Stimulated activated naive B cell treated with anti-CD40 and anti-IgM and Interleukin-4, amounts not matched to agents 10 μg/mL and 1 μg/mL and 100 μg/mL, for 72 hours (primary cell): ENCODE data around the gene ZNF689.
A peak's percentile ranks its signal among the peaks of the same experiment; 100 is the strongest.

Experiments
- ATAC-seq, 2 donors: fragments of 150-1000 bp; cut with Tn5 transposase; replicated peaks; 2 replicates each; pipeline ENCODE4 v1.10.0; 2021; ENCODE audit warnings: moderate library complexity in 1 of 2
- DNase-seq: peaks from one replicate; pipeline ENCODE4 v3.0.0; 2021
- H3K27ac Mint-ChIP-seq: one replicate; pipeline ENCODE4 v1.8.0; 2022; ENCODE audit warnings: mild to moderate bottlenecking, mixed read lengths
- H3K27me3 Mint-ChIP-seq, 2 donors: one replicate each; pipeline ENCODE4 v1.8.0; 2022; ENCODE audit warnings: mixed read lengths in 2 of 2
- H3K36me3 Mint-ChIP-seq, 2 donors: one replicate each; pipeline ENCODE4 v1.8.0; 2022; ENCODE audit warnings: mixed read lengths in 2 of 2, mild to moderate bottlenecking in 1 of 2
- H3K4me1 Mint-ChIP-seq, 2 donors: one replicate each; pipeline ENCODE4 v1.8.0; 2022; ENCODE audit warnings: mixed read lengths in 2 of 2, mild to moderate bottlenecking in 1 of 2
- H3K4me3 Mint-ChIP-seq, 2 donors: one replicate each; pipeline ENCODE4 v1.8.0; 2022; ENCODE audit warnings: mild to moderate bottlenecking in 2 of 2, mixed read lengths in 2 of 2, moderate library complexity in 1 of 2
- H3K9me3 Mint-ChIP-seq, 2 donors: one replicate each; pipeline ENCODE4 v1.8.0; 2022; ENCODE audit warnings: mixed read lengths in 2 of 2, mild to moderate bottlenecking in 1 of 2

ZNF689 gene

DNA sequence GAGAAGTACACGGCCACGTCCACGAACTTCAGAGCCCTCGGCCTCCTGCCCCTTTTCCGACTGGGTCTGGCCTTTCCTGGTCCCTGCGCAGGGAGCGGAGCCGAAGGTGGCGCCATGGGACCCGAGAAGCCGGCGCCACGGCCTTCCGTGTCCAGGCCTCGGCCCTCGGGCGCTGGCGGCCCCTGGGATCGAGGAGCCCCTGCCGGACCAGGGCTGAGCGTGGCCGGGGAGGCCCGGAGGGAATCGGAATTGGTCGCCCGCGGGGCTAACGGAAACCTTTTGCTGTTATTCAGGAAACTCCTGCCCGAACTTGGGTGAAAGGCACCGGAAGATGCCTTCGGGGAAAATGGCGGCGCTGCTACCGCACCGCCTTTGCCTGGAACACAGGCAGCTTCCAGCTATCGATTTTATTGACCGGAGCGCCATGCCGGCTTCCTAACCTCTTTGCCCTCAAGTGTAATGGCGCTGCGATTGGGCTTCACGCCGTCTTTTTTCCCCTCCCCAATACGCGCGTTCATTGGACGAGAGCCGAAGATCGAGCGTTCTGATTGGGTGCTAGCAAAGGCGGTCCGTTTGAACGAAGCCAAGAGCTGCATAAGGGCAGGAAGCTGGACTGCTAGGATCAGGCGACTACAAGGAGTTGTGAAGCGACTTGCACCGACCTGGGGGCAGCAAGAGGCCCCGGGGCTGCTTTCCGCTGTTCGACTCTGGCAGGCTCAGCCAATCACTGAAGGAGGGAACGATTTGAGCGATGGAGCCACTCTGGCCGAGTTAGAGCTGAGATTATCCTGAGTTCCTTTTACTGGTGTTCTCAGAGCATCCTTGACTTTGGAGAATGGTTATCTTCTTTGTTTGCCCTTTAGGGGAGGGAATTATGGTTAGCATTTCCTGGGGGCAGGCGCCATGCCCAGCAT is at the start of gene ZNF689:
Gene ZNF689, minus strand, starts transcription at position 464 of the 914 bp plus-strand sequence. Its CDS starts 348 bp downstream, at position 116.
- ATAC-seq: peak; percentile 92 to 93
- H3K9me3 Mint-ChIP-seq: no peaks in the 10 kb centered on the region

GRCh38 chr16:30658731-30659506 is 48.7 kb upstream of the ZNF689 start:
- ATAC-seq (peak; percentile 38 to 53), DNase-seq (peak; percentile 98)
- Mint-ChIP-seq H3K27ac (peak overlapping the region; percentile 99), H3K36me3 (peaks cover 37 to 62% of the 10 kb centered on the region in 2 donors), H3K9me3 (no peaks in the 10 kb centered on the region), H3K27me3 (no peaks in the 10 kb centered on the region), H3K4me1 (peaks cover 33 to 53% of the 10 kb centered on the region in 2 donors), H3K4me3 (peak overlapping the region; percentile 85 to 91)

More for the DNA sequence above, at the start of gene ZNF689:
- no peaks in the 10 kb centered on the region for H3K27me3 Mint-ChIP-seq
- peaks cover 11 to 16% of the 10 kb centered on the region in 2 donors for H3K36me3 Mint-ChIP-seq
- peak within 1 kb of the TSS; percentile 94 for H3K27ac Mint-ChIP-seq
- peaks cover 13 to 31% of the 10 kb centered on the region in 2 donors for H3K4me1 Mint-ChIP-seq
- H3K4me3 Mint-ChIP-seq: peak within 1 kb of the TSS; percentile 88 to 92
- DNase-seq: peak; percentile 95

DNA sequence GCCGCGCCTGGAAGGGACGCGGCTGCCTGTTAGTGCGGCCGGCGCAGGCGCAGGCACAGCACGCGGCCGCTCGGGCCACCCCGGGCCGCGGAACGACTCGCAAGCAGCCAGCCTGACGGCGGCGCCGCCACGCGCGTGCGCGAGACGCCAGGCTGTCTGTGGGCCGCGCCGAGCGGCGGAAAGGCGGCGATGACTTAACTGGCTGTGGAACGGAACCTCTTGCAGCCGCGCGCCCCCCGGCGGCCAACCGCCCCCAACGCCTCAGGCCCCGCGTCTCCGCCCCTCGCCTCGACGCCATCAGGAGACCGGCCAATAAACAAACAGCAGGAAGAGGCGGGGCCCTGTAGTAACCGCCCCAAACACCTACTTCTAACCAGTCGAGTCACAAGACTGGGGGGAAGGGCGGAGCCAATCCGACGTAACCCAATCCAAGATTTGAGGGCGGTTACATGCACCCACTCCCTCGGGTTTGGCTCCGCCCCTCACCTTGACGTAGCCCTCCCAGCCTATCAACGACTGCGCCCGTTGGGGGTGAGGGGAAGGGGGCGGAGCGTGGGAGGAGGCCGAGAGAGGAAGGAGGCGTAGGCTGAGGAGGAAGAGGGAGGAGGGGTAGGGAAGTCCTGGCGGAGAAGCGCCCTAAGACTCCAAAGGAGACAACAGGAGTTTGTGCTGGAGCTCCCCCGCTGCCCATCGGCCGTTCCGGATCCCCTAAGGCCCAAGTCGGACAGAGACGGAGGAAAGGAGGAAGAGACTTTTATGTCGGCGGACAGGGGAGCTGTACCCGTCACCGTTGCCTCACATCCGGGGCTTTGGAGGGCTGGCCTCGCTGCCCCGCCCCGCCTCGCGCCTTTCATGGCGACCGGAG is 47.9 kb upstream of the ZNF689 start, which contains the start of gene FBRS:
Gene FBRS, plus strand, starts transcription at position 566 of the 865 bp plus-strand sequence. CDS start 1,088 bp downstream, outside the sequence.
- H3K36me3 Mint-ChIP-seq: peaks cover 29 to 54% of the 10 kb centered on the region in 2 donors
- H3K4me1 Mint-ChIP-seq: peaks cover 26 to 46% of the 10 kb centered on the region in 2 donors
- DNase-seq (peak; percentile 100), ATAC-seq (peak; percentile 76 to 77)
- peak within 1 kb of the TSS; percentile 85 to 91 for H3K4me3 Mint-ChIP-seq
- no peaks in the 10 kb centered on the region for H3K27me3 Mint-ChIP-seq
- peak within 1 kb of the TSS; percentile 99 for H3K27ac Mint-ChIP-seq
- no peaks in the 10 kb centered on the region for H3K9me3 Mint-ChIP-seq

- ATAC-seq (no peak), DNase-seq (no peak)
- peak overlapping the region; percentile 87 for H3K27ac Mint-ChIP-seq
- H3K4me1 Mint-ChIP-seq: peaks cover 30 to 49% of the 10 kb centered on the region in 2 donors
- H3K4me3 Mint-ChIP-seq: peak overlapping the region; percentile 65 to 85
- no peaks in the 10 kb centered on the region for H3K27me3 Mint-ChIP-seq
- peaks cover 32 to 59% of the 10 kb centered on the region in 2 donors for H3K36me3 Mint-ChIP-seq
- H3K9me3 Mint-ChIP-seq: no peaks in the 10 kb centered on the region
Measured at GRCh38 chr16:30656974-30657865, 47.0 kb upstream of the ZNF689 start.

- no peaks in the 10 kb centered on the region for H3K27me3 Mint-ChIP-seq
- no peak for DNase-seq
- H3K4me1 Mint-ChIP-seq: peaks cover 31 to 49% of the 10 kb centered on the region in 2 donors
- H3K36me3 Mint-ChIP-seq: peaks cover 31 to 57% of the 10 kb centered on the region in 2 donors
- H3K4me3 Mint-ChIP-seq: no peak overlapping the region
- H3K27ac Mint-ChIP-seq: peak overlapping the region; percentile 82
- ATAC-seq: no peak
- H3K9me3 Mint-ChIP-seq: no peaks in the 10 kb centered on the region
Measured at GRCh38 chr16:30656388-30656787, 46.2 kb upstream of the ZNF689 start.

GRCh38 chr16:30655815-30656347 is 45.7 kb upstream of the ZNF689 start:
- peak overlapping the region; percentile 31 for H3K27ac Mint-ChIP-seq
- no peaks in the 10 kb centered on the region for H3K27me3 Mint-ChIP-seq
- no peak for ATAC-seq
- no peaks in the 10 kb centered on the region for H3K9me3 Mint-ChIP-seq
- H3K4me3 Mint-ChIP-seq: no peak overlapping the region
- no peak for DNase-seq
- peaks cover 28 to 43% of the 10 kb centered on the region in 2 donors for H3K4me1 Mint-ChIP-seq
- peaks cover 27 to 54% of the 10 kb centered on the region in 2 donors for H3K36me3 Mint-ChIP-seq

DNA sequence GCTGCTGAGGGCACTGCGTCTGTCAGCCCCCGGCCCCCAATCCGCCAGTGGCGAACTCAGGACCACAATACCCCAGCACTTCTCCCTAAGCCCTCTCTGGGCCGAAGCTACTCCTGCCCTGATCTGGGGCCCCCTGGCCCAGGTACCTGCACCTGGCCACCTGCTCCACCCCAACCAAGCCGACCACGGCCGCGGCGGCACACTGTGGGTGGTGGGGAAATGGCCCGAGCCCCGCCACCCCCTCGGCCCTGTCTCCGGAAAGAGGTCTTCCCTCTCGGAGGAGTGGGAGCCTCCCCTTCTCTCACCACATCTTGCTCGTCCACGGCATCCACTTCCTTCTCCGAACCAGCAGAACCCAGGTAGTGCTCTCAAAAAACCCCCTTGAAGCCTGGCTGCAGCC is 44.7 kb upstream of the ZNF689 start:
- H3K36me3 Mint-ChIP-seq: peaks cover 23 to 50% of the 10 kb centered on the region in 2 donors
- ATAC-seq: no peak
- no peak overlapping the region for H3K4me3 Mint-ChIP-seq
- no peaks in the 10 kb centered on the region for H3K9me3 Mint-ChIP-seq
- H3K4me1 Mint-ChIP-seq: peaks cover 32 to 42% of the 10 kb centered on the region in 2 donors
- DNase-seq: no peak
- H3K27me3 Mint-ChIP-seq: no peaks in the 10 kb centered on the region
- H3K27ac Mint-ChIP-seq: no peak overlapping the region

GRCh38 chr16:30652718-30653117 is 42.5 kb upstream of the ZNF689 start:
- ATAC-seq: no peak
- DNase-seq: no peak
- Mint-ChIP-seq H3K4me3 (peak overlapping the region; percentile 95 to 96), H3K9me3 (no peaks in the 10 kb centered on the region), H3K36me3 (peaks cover 23 to 46% of the 10 kb centered on the region in 2 donors), H3K27me3 (no peaks in the 10 kb centered on the region), H3K4me1 (peaks cover 34 to 45% of the 10 kb centered on the region in 2 donors), H3K27ac (peak overlapping the region; percentile 96)

DNA sequence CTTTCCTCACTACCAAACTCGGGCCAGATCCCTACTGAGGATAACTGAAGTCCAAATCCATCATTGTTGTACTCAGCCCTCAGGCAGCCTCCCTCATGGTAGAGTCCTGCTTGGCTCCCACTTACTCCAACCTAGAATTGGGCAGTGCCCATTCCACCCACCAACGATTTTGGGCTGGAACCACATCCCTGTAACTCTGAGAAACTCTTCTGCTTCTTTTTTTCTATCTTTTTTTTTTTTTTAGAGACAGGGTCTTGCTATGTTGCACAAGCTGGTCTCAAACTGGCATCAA is 41.8 kb upstream of the ZNF689 start:
- H3K27ac Mint-ChIP-seq: peak overlapping the region; percentile 96
- no peaks in the 10 kb centered on the region for H3K27me3 Mint-ChIP-seq
- H3K4me1 Mint-ChIP-seq: peaks cover 29 to 38% of the 10 kb centered on the region in 2 donors
- H3K36me3 Mint-ChIP-seq: peaks cover 23 to 46% of the 10 kb centered on the region in 2 donors
- no peak for ATAC-seq
- H3K9me3 Mint-ChIP-seq: no peaks in the 10 kb centered on the region
- peak overlapping the region; percentile 95 to 96 for H3K4me3 Mint-ChIP-seq
- DNase-seq: no peak

DNA sequence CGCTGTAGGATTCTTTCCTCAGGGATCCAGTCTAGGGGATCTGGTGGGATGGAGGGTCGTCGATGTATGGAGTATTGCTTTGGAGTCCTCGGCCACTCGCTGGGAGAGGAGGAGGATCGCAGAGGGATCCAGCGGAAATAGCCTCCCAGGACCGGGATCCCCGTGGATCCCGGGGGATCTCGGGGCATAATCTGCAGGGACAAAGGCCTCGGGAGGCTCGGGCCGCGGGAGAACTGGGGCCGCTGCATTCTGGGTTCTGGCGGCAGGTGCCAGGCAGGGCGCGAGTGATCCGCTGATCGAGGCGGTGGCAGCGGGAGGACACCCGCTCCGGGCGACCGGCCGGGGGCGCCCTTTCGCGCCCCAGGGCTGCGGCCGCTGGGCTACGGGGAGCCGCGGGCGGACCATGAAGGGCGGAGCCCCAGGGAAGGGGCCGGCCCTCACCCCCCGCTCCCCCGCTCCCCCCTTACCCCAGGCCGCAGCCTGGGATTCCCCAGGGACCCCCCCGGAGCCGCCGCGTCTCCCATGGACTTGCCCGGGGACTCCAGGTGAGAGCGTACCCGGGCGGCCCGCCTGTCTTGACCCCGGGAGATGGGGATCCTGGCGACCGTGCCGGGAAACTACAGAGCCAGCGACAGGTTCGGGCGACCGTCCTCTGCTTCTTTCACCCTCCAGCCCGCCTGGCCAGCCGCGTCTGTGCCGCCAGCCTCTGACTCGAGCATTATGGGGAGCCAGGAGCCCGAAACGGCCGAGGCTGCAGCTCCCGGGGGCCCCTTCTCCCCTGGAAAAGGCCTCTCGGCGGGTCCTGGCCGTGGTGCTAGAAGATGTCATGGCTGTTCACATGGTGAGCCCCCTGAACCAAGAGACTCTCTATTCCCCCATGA is 41.2 kb upstream of the ZNF689 start:
- Mint-ChIP-seq H3K4me1 (peaks cover 25 to 32% of the 10 kb centered on the region in 2 donors), H3K36me3 (peaks cover 23 to 40% of the 10 kb centered on the region in 2 donors), H3K9me3 (no peaks in the 10 kb centered on the region), H3K27ac (peak overlapping the region; percentile 99), H3K27me3 (no peaks in the 10 kb centered on the region), H3K4me3 (peak overlapping the region; percentile 95 to 96)
- peak; percentile 79 for DNase-seq
- ATAC-seq: peak; percentile 70 to 76

DNA sequence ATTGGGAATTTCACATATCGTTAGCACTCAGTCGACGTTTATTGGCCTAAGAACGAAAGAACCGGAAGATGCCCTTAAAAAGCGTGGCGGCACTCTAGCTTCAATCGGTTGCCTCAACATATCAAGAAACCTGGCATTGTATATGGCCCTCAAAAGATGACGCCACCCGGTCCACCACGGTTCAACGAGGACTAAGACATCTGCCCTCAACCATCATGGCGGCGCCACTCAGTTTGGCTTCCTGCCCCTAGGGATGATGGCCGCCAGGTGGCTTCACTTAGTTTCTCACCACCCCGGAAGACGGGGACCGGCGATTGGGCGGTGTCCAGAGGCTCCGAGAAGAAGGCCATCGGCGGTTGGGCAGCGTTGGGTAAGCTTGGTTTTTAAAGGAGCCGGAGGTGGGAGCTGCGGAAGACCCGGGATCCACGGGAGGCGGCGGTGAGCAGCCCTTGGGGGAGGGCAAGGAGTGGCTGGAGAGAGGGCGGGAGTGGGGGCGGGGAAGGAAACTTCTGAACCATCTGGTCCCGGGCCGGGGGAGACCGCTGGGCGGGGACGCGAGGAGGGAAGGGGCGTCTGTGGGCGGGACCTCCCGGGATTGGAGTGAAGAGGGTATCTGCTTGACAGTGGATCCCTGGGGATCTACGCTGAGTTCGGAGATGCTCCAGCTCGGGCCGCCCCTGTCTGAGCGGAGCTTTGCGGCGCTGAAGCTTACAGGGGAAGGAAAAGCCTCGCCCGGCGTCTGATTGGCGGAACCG is 40.4 kb upstream of the ZNF689 start, which contains the start of gene PRR14:
Gene PRR14, plus strand, starts transcription at position 592 of the 755 bp plus-strand sequence. CDS start 686 bp downstream, outside the sequence.
- peak within 1 kb of the TSS; percentile 95 to 96 for H3K4me3 Mint-ChIP-seq
- ATAC-seq (peak; percentile 82), DNase-seq (peak; percentile 99)
- H3K36me3 Mint-ChIP-seq: peaks cover 20 to 32% of the 10 kb centered on the region in 2 donors
- no peaks in the 10 kb centered on the region for H3K27me3 Mint-ChIP-seq
- no peaks in the 10 kb centered on the region for H3K9me3 Mint-ChIP-seq
- peak within 1 kb of the TSS; percentile 99 for H3K27ac Mint-ChIP-seq
- peaks cover 27 to 31% of the 10 kb centered on the region in 2 donors for H3K4me1 Mint-ChIP-seq
